CD14-positive monocyte (primary cell): ENCODE measurements around the gene ADAMTSL4. TPM values are rescaled to one million over a fixed set of nuclear protein-coding genes. Genes with fewer than 3 reads are reported as not detected.

ENCODE experiments used
- DNase-seq, 3 donors: peaks; one replicate each; pipeline ENCODE4 v3.0.0-alpha.2; 2011 to 2022
- H2AFZ ChIP-seq: 2 replicates; pipeline ENCODE4 v1.6.0; 2012; ENCODE audit warnings: mild to moderate bottlenecking, low read depth, low read length, inconsistent platforms; ENCODE audit not compliant: insufficient read depth, poor library complexity, severe bottlenecking
- H3K27ac ChIP-seq, 2 donors: 1 replicate in 1 of 2; 2 replicates in 1 of 2; pipeline ENCODE4 v1.5.1; 2012 to 2013; ENCODE audit warnings: low read length in 2 of 2, control low read depth in 1 of 2, inconsistent platforms in 1 of 2, low read depth in 1 of 2, mild to moderate bottlenecking in 1 of 2
- H3K27me3 ChIP-seq, 2 donors: one replicate each; pipeline versions ENCODE4 v1.6.0 to v1.6.1; 2011 to 2013; ENCODE audit warnings: low read length in 2 of 2; ENCODE audit not compliant: control insufficient read depth in 2 of 2, insufficient read depth in 2 of 2
- H3K36me3 ChIP-seq, 2 donors: replicated peaks in 1 of 2; 1 replicate in 1 of 2; 2 replicates in 1 of 2; pipeline versions ENCODE4 v1.5.1 to v1.6.1; 2012 to 2013; ENCODE audit warnings: low read length in 2 of 2, control low read depth in 1 of 2, inconsistent platforms in 1 of 2, mild to moderate bottlenecking in 1 of 2; ENCODE audit not compliant: insufficient read depth in 2 of 2, control insufficient read depth in 1 of 2
- H3K4me1 ChIP-seq, 2 donors: 1 replicate in 1 of 2; 2 replicates in 1 of 2; pipeline versions ENCODE4 v1.5.1 to v1.6.1; 2012 to 2013; ENCODE audit warnings: low read length in 2 of 2, control low read depth in 1 of 2, inconsistent platforms in 1 of 2, mild to moderate bottlenecking in 1 of 2, moderate library complexity in 1 of 2; ENCODE audit not compliant: insufficient read depth in 2 of 2, control insufficient read depth in 1 of 2
- H3K4me2 ChIP-seq: replicated peaks from 2 replicates; pipeline ENCODE3; 2012; ENCODE audit warnings: low read length, moderate library complexity, mild to moderate bottlenecking; ENCODE audit not compliant: poor library complexity, severe bottlenecking; ENCODE audit errors: extremely low read depth
- H3K4me3 ChIP-seq, 3 experiments: fragments of 200-600 bp in 1 of 3; sonication (generic) in 1 of 3; replicated peaks in 1 of 3; 1 replicate in 2 of 3; 2 replicates in 1 of 3; pipeline ENCODE4 v1.5.1; 2011 to 2013; ENCODE audit warnings: low read length in 3 of 3, mild to moderate bottlenecking in 3 of 3, control low read depth in 2 of 3, low read depth in 2 of 3, inconsistent platforms in 1 of 3, moderate library complexity in 1 of 3
- H3K79me2 ChIP-seq: 2 replicates; pipeline ENCODE4 v1.6.0; 2012; ENCODE audit warnings: mild to moderate bottlenecking, control low read depth, inconsistent platforms, low read length, moderate library complexity; ENCODE audit not compliant: insufficient read depth
- H3K9ac ChIP-seq: 2 replicates; pipeline ENCODE4 v1.6.0; 2017; ENCODE audit warnings: low read length, mild to moderate bottlenecking; ENCODE audit not compliant: insufficient read depth, poor library complexity, severe bottlenecking
- H3K9me3 ChIP-seq, 2 donors: replicated peaks in 1 of 2; 1 replicate in 1 of 2; 2 replicates in 1 of 2; pipeline versions ENCODE4 v1.5.1 to v1.6.1; 2012 to 2013; ENCODE audit warnings: low read length in 2 of 2, control low read depth in 1 of 2; ENCODE audit not compliant: control insufficient read depth in 1 of 2, insufficient read depth in 1 of 2
- H4K20me1 ChIP-seq: 2 replicates; pipeline ENCODE4 v1.6.0; 2012; ENCODE audit warnings: mild to moderate bottlenecking, low read length, control low read depth, moderate library complexity; ENCODE audit not compliant: insufficient read depth
- H3K27ac Mint-ChIP-seq, 7 donors: one replicate each; pipeline ENCODE4 v1.8.0; 2020; ENCODE audit warnings: mild to moderate bottlenecking in 7 of 7, mixed read lengths in 7 of 7, moderate library complexity in 6 of 7, inconsistent platforms in 2 of 7
- H3K27me3 Mint-ChIP-seq, 3 donors: one replicate each; pipeline ENCODE4 v1.8.0; 2021 to 2022; ENCODE audit warnings: low read depth in 3 of 3, mild to moderate bottlenecking in 3 of 3, mixed read lengths in 3 of 3, moderate library complexity in 3 of 3, inconsistent platforms in 1 of 3
- H3K36me3 Mint-ChIP-seq, 2 donors: one replicate each; pipeline ENCODE4 v1.8.0; 2020; ENCODE audit warnings: mixed read lengths in 2 of 2, inconsistent platforms in 1 of 2, mild to moderate bottlenecking in 1 of 2
- H3K4me1 Mint-ChIP-seq: one replicate; pipeline ENCODE4 v1.8.0; 2020; ENCODE audit warnings: mild to moderate bottlenecking, mixed read lengths
- H3K4me3 Mint-ChIP-seq, 2 donors: one replicate each; pipeline ENCODE4 v1.8.0; 2020; ENCODE audit warnings: mild to moderate bottlenecking in 2 of 2, mixed read lengths in 2 of 2, moderate library complexity in 1 of 2
- H3K9me3 Mint-ChIP-seq, 7 donors: one replicate each; pipeline ENCODE4 v1.8.0; 2020 to 2022; ENCODE audit warnings: mixed read lengths in 7 of 7, mild to moderate bottlenecking in 6 of 7, moderate library complexity in 6 of 7, inconsistent platforms in 2 of 7
- WGBS: methylation state at CpG from one replicate; pipeline ENCODE4 v1.1.5; 2013; ENCODE audit warnings: missing lambda C conversion rate; ENCODE audit not compliant: insufficient coverage; 5-methylcytosine and 5-hydroxymethylcytosine counted together
- intact Hi-C, 2 donors: fragments of 100-400 bp; cut with micrococcal nuclease; formaldehyde crosslinking; loops; one replicate each; pipeline versions ENCODE4 v1.15.0 to v1.15.1; 2023
- polyA plus RNA-seq, 3 donors: library from polyadenylated mRNA; depleted of rRNA in 1 of 3; unstranded in 2 of 3; stranded (reverse) in 1 of 3; fragments of 300-500 nt in 2 of 3; fragments of >200 nt in 1 of 3; fragmentation: Illumina TruSeq in 2 of 3; gene quantifications; 1 replicate in 2 of 3; 2 replicates in 1 of 3; pipeline ENCODE4 v1.2.3, GENCODE V29; 2012 to 2021
- TF ChIP-seq, protein P1 (sequence below): fragments of 200-600 bp; IDR thresholded peaks from one replicate; pipeline ENCODE4 v1.8.0; 2022; ENCODE audit warnings: antibody characterized with exemption, mild to moderate bottlenecking

The ADAMTSL4 gene
- polyA plus RNA-seq, 3 donors = 2.5 to 109 (median 2.8) TPM

DNA sequence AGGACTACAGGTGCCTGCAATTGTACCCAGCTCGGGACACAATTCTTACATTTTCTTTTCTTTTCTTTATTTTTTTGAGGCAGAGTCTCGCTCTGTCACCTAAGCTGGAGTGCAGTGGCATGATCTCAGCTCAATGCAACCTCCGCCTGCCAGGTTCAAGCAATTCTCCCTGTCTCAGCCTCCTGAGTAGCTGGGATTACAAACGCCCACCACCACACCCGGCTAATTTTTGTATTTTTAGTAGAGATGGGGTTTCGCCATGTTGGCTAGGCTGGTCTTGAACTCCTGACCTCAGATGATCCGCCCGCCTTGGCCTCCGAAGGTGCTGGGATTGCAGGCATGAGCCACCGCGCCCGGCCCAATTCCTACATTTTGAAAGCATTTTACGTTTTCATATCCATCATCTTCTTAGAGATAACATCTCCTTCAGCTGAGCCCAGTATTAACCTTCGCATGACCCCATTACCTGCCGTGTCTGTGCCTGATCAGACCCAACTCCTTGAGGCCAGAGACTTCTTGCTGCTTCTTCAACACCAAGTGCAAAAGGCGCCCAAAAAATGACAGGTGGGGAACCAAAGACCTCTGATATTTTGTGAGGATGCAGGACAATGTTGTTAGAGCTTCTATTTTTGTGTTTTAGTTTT is 2.8 kb upstream of the ADAMTSL4 start:
- Histone ChIP-seq H4K20me1 (no peaks in the 10 kb centered on the region), H3K4me3 (no peak overlapping the region), H3K4me1 (peaks cover 28 to 30% of the 10 kb centered on the region in 2 donors), H3K27me3 (peaks cover 0 to 3% of the 10 kb centered on the region in 2 donors), H3K36me3 (no peaks in the 10 kb centered on the region), H2AFZ (no peak overlapping the region), H3K79me2 (peaks cover 15% of the 10 kb centered on the region), H3K9me3 (no peaks in the 10 kb centered on the region), H3K9ac (no peak overlapping the region), H3K4me2 (no peak overlapping the region), H3K27ac (no peak overlapping the region)
- 94% methylated on average over 10 of the region's 16 CpGs for WGBS
- Mint-ChIP-seq H3K27ac (no peak overlapping the region), H3K36me3 (no peaks in the 10 kb centered on the region), H3K4me3 (no peak overlapping the region), H3K4me1 (peaks cover 32% of the 10 kb centered on the region), H3K27me3 (peaks cover 4 to 8% (median 6%) of the 10 kb centered on the region in 3 donors), H3K9me3 (no peaks in the 10 kb centered on the region)
- DNase-seq = no peak
- TF ChIP-seq, protein P1, sequence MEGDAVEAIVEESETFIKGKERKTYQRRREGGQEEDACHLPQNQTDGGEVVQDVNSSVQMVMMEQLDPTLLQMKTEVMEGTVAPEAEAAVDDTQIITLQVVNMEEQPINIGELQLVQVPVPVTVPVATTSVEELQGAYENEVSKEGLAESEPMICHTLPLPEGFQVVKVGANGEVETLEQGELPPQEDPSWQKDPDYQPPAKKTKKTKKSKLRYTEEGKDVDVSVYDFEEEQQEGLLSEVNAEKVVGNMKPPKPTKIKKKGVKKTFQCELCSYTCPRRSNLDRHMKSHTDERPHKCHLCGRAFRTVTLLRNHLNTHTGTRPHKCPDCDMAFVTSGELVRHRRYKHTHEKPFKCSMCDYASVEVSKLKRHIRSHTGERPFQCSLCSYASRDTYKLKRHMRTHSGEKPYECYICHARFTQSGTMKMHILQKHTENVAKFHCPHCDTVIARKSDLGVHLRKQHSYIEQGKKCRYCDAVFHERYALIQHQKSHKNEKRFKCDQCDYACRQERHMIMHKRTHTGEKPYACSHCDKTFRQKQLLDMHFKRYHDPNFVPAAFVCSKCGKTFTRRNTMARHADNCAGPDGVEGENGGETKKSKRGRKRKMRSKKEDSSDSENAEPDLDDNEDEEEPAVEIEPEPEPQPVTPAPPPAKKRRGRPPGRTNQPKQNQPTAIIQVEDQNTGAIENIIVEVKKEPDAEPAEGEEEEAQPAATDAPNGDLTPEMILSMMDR = no peak
- intact Hi-C loops = no loop called here

DNA sequence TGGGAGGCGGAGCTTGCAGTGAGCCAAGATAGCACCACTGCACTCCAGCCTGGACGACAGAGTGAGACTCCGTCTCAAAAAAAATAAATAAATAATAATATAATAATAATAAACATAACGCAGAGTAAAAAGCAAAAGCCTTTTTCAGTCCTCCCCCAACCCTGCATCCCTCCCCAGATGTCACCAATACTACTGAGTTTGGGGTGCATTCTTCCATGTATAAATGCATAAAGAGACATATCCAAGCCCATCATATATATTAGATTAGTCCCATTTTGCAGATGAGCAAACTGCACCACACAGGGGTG is 930 bp upstream of the ADAMTSL4 start:
- Mint-ChIP-seq H3K27ac (peak overlapping the region in 6 of 7 donors; percentile 20 to 82 (median 63)), H3K9me3 (peaks cover 0 to 2% (median 0%) of the 10 kb centered on the region in 7 donors), H3K4me3 (peak overlapping the region; percentile 74 to 83), H3K27me3 (peaks cover 6 to 12% (median 6%) of the 10 kb centered on the region in 3 donors), H3K4me1 (peaks cover 44% of the 10 kb centered on the region), H3K36me3 (peaks cover 0 to 1% of the 10 kb centered on the region in 2 donors)
- intact Hi-C loops = no loop called here
- Histone ChIP-seq H3K79me2 (peaks cover 28% of the 10 kb centered on the region), H4K20me1 (no peaks in the 10 kb centered on the region), H3K4me3 (peak overlapping the region; percentile 42 to 86 (median 44)), H2AFZ (peak overlapping the region; percentile 59), H3K9me3 (no peaks in the 10 kb centered on the region), H3K27me3 (peaks cover 0 to 3% of the 10 kb centered on the region in 2 donors), H3K9ac (no peak overlapping the region), H3K36me3 (no peaks in the 10 kb centered on the region), H3K27ac (peak overlapping the region in 1 of 2 donors; percentile 54), H3K4me2 (peak overlapping the region; percentile 94), H3K4me1 (peaks cover 47 to 48% of the 10 kb centered on the region in 2 donors)
- TF ChIP-seq, protein P1 = no peak
- no CpG with 5 or more reads among the region's 4 CpGs for WGBS
- no peak for DNase-seq
